Middle frontal gyrus (tissue), 1 donor: ENCODE data around the gene PIP5K1C.

ENCODE experiments used
- DNase-seq: peaks from one replicate; pipeline ENCODE4 v3.0.0-alpha.2; 2015; ENCODE audit warnings: low spot score; ENCODE audit errors: extremely low spot score

Gene PIP5K1C

GRCh38 chr19:3695124-3695733 lies 5.0 kb downstream of the PIP5K1C start:
- DNase-seq = no peak

- no peak for DNase-seq
Measured at GRCh38 chr19:3694361-3695123, 5.7 kb downstream of the PIP5K1C start.

- no peak for DNase-seq
Measured at GRCh38 chr19:3693025-3693925, 7.0 kb downstream of the PIP5K1C start.

GRCh38 chr19:3692141-3693024 lies 7.9 kb downstream of the PIP5K1C start:
- no peak for DNase-seq

GRCh38 chr19:3691726-3692125 lies 8.5 kb downstream of the PIP5K1C start:
- DNase-seq = no peak

GRCh38 chr19:3691372-3691716 lies 8.9 kb downstream of the PIP5K1C start:
- DNase-seq = no peak

GRCh38 chr19:3690551-3691371 lies 9.5 kb downstream of the PIP5K1C start:
- no peak for DNase-seq

- no peak for DNase-seq
Measured at GRCh38 chr19:3687774-3688706, 12.2 kb downstream of the PIP5K1C start.

- no peak for DNase-seq
Measured at GRCh38 chr19:3687393-3687773, 12.9 kb downstream of the PIP5K1C start.

- no peak for DNase-seq
Measured at GRCh38 chr19:3684817-3685410, 15.4 kb downstream of the PIP5K1C start.

- no peak for DNase-seq
Measured at GRCh38 chr19:3684054-3684816, 16.0 kb downstream of the PIP5K1C start.

- DNase-seq = no peak
Measured at GRCh38 chr19:3683405-3684053, 16.7 kb downstream of the PIP5K1C start.

- DNase-seq = no peak
Measured at GRCh38 chr19:3682741-3683404, 17.4 kb downstream of the PIP5K1C start.

- DNase-seq = no peak
Measured at GRCh38 chr19:3682286-3682685, 18.0 kb downstream of the PIP5K1C start.

- no peak for DNase-seq
Measured at GRCh38 chr19:3680939-3681338, 19.3 kb downstream of the PIP5K1C start.

GRCh38 chr19:3679581-3679980 lies 20.7 kb downstream of the PIP5K1C start:
- no peak for DNase-seq

- DNase-seq = no peak
Measured at GRCh38 chr19:3679138-3679537, 21.1 kb downstream of the PIP5K1C start.
